Mucosa of descending colon (tissue), 3 donors: Measurements from ENCODE around the gene SULT1A1. TPM values are rescaled to one million over a fixed set of nuclear protein-coding genes. Genes with fewer than 3 reads are reported as not detected.

ENCODE experiments used
- ATAC-seq: fragments of 200-7000 bp; cut with Tn5 transposase; one replicate; pipeline ENCODE4 v1.9.1; 2020; ENCODE audit warnings: mild to moderate bottlenecking, moderate library complexity
- DNase-seq, 3 donors: peaks; one replicate each; pipeline ENCODE4 v3.0.0-alpha.2; 2020
- H3K36me3 ChIP-seq: fragments of 200-600 bp; one replicate; pipeline ENCODE4 v1.8.0; 2021; ENCODE audit warnings: low read depth, mild to moderate bottlenecking
- H3K4me1 ChIP-seq: fragments of 200-600 bp; one replicate; pipeline ENCODE4 v1.8.0; 2021; ENCODE audit warnings: low read depth, mild to moderate bottlenecking
- H3K4me3 ChIP-seq: fragments of 200-600 bp; one replicate; pipeline ENCODE4 v1.8.0; 2021; ENCODE audit warnings: mild to moderate bottlenecking
- H3K9me3 ChIP-seq: fragments of 200-600 bp; one replicate; pipeline ENCODE4 v1.8.0; 2021; ENCODE audit warnings: mild to moderate bottlenecking
- CTCF ChIP-seq: fragments of 200-600 bp; IDR thresholded peaks from one replicate; pipeline ENCODE4 v1.8.0; 2022; ENCODE audit warnings: antibody characterized with exemption, mild to moderate bottlenecking
- intact Hi-C, 2 donors: fragments of 100-400 bp; cut with DNase I in 1 of 2; cut with micrococcal nuclease in 1 of 2; formaldehyde crosslinking; loops; one replicate each; pipeline versions ENCODE4 v1.11.0 to v1.11.1; 2022; cut with DNase I, micrococcal nuclease
- total RNA-seq, 3 donors: library from RNA; stranded (reverse); fragmentation: NEBNext Ultra II Directional in 2 of 3; extraction: Animal tissue kit (Norgen Biotek cat#: 25700) in 2 of 3; gene quantifications; one replicate each; pipeline versions ENCODE4 v1.2.1 to v1.2.4, GENCODE V29; 2021 to 2023
- donor health status: DM: no; HTN: no; CAD: no; lungs with moderate emphysema.
- donor health status: DM: no; HTN: no; CAD: no.
- donor health status: DM: no; HTN: yes; CAD: no.

The SULT1A1 gene
- total RNA-seq, 3 donors from 2014 or later: 52.4 to 254 (median 138) TPM

- Histone ChIP-seq H3K4me3 (no peak overlapping the region), H3K36me3 (peaks cover 8% of the 10 kb centered on the region), H3K9me3 (no peaks in the 10 kb centered on the region), H3K4me1 (no peaks in the 10 kb centered on the region)
- intact Hi-C loops: no loop called here
- ATAC-seq (no peak), DNase-seq (no peak)
- TF ChIP-seq CTCF: no peak
Observed at GRCh38 chr16:28592511-28592910, 17.3 kb downstream of the SULT1A1 start.

GRCh38 chr16:28591355-28591754 is 18.5 kb downstream of the SULT1A1 start:
- Histone ChIP-seq H3K9me3 (no peaks in the 10 kb centered on the region), H3K4me3 (no peak overlapping the region), H3K4me1 (no peaks in the 10 kb centered on the region), H3K36me3 (peaks cover 8% of the 10 kb centered on the region)
- TF ChIP-seq CTCF: no peak
- no peak for DNase-seq
- ATAC-seq: no peak
- intact Hi-C loops: no loop called here

- peaks cover 8% of the 10 kb centered on the region for H3K36me3 ChIP-seq
- no peak for TF ChIP-seq CTCF
Observed at GRCh38 chr16:28590384-28591340, 19.2 kb downstream of the SULT1A1 start.

GRCh38 chr16:28589930-28590329 is 19.9 kb downstream of the SULT1A1 start:
- DNase-seq (no peak), ATAC-seq (no peak)
- H3K4me1 ChIP-seq: no peaks in the 10 kb centered on the region
- H3K36me3 ChIP-seq: peaks cover 8% of the 10 kb centered on the region
- no peak for TF ChIP-seq CTCF
- H3K9me3 ChIP-seq: no peaks in the 10 kb centered on the region
- H3K4me3 ChIP-seq: no peak overlapping the region
- intact Hi-C loops: no loop called here

More at GRCh38 chr16:28590384-28591340, 19.2 kb downstream of the SULT1A1 start:
- Histone ChIP-seq H3K9me3 (no peaks in the 10 kb centered on the region), H3K4me1 (no peaks in the 10 kb centered on the region), H3K4me3 (no peak overlapping the region)
- DNase-seq (no peak), ATAC-seq (no peak)
- intact Hi-C loops: no loop called here

GRCh38 chr16:28589069-28589468 is 20.8 kb downstream of the SULT1A1 start:
- no peak for ATAC-seq
- Histone ChIP-seq H3K9me3 (no peaks in the 10 kb centered on the region), H3K4me1 (no peaks in the 10 kb centered on the region), H3K4me3 (no peak overlapping the region), H3K36me3 (peaks cover 8% of the 10 kb centered on the region)
- intact Hi-C loops: no loop called here
- DNase-seq: no peak
- TF ChIP-seq CTCF: no peak
